ENCODE measurements around the gene C6. TPM values are rescaled to one million over a fixed set of nuclear protein-coding genes. Genes with fewer than 3 reads are reported as not detected.
A peak's percentile ranks its signal among the peaks of the same experiment; 100 is the strongest.

The C6 gene
- total RNA-seq (2014; rRNA removed; shearing (Covaris generic)) = not detected in 2 replicates
- polyA plus RNA-seq (2016; fragmentation: Nextera tagmentation; extraction: Ambion mirVana) = not detected in 2 replicates

DNA sequence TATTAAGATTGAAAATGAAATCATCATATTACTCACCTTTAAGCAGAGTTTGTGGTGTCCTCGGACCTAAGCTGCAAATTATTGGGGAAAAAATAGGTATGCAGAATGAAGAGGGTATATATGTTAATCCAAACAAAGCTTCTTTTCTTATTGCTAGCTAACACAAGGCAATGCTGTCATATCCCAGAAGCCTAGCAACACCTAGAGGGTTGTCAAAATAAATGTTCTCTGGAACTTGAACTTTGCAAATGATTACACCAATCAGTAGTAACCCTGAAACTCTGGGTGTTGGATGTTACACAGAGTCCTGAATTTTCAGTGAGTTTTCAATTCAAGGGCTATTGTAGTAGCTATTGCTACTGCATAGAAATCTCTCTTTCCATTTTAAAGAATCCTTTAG lies at the start of gene C6:
Gene C6, minus strand, starts transcription at position 193 of the 400 bp plus-strand sequence. CDS start 10,302 bp downstream, outside the sequence.
- in situ Hi-C loops (cut with MboI) = no loop called here
- Histone ChIP-seq H3K79me2 (ENCODE audit: insufficient read depth) (no peaks in the 10 kb centered on the region), H2AFZ (no peak within 1 kb of the TSS), H3K9me3 (ENCODE audit: low read depth) (no peaks in the 10 kb centered on the region), H3K9me2 (ENCODE audit: insufficient read depth) (no peaks in the 10 kb centered on the region), H3K4me3 (no peak within 1 kb of the TSS), H3K4me1 (ENCODE audit: insufficient read depth) (no peaks in the 10 kb centered on the region), H3K4me2 (ENCODE audit: unreplicated experiment) (no peak within 1 kb of the TSS), H4K20me1 (ENCODE audit: insufficient read depth) (no peaks in the 10 kb centered on the region), H3K27ac (no peak within 1 kb of the TSS), H3K36me3 (ENCODE audit: low read depth) (no peaks in the 10 kb centered on the region), H3K27me3 (replicated peaks; ENCODE audit: insufficient read depth) (no peaks in the 10 kb centered on the region), H3F3A (ENCODE audit: insufficient read depth) (no peaks in the 10 kb centered on the region), H3K9ac (no peak within 1 kb of the TSS)
- TF ChIP-seq EZH2 (IDR thresholded peaks at IDR 0.05; ENCODE audit: insufficient read depth, poor library complexity, severe bottlenecking) (no peak), EZH2phosphoT487 (IDR thresholded peaks at IDR 0.05; ENCODE audit: insufficient read depth, low read depth) (no peak)
- no peak for DNase-seq
- 15 to 17% methylated on average over 1 of the region's 1 CpG for WGBS, 2 experiments (ENCODE audit: low coverage in 1 of 2, low lambda C conversion rate in 2 of 2, missing lambda C conversion rate in 2 of 2)

DNA sequence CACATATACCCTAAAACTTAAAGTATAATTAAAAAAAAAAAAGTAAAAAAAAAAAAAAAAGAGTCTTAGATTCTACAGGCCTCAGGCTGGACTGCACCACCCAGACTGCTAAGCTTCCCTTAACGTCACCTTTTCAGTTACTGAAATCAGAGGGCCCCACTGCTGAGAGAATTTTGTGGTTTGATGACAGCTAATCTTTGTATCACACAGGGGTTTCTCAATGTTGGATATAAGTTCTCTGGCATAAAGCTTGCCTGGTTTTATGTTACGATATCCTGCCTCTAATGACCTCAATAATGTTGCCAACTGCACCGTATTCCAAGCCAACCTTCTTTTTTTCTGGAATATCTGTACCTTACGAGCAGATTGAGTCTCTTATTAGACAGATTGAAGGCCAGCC lies 43.1 kb upstream of the C6 start:
- DNase-seq = no peak
- Histone ChIP-seq H3K9me2 (ENCODE audit: insufficient read depth) (no peaks in the 10 kb centered on the region), H3K9me3 (ENCODE audit: low read depth) (no peaks in the 10 kb centered on the region), H3K4me3 (no peak overlapping the region), H3K27ac (no peak overlapping the region), H3K27me3 (replicated peaks; ENCODE audit: insufficient read depth) (no peaks in the 10 kb centered on the region), H2AFZ (no peak overlapping the region), H3K36me3 (ENCODE audit: low read depth) (no peaks in the 10 kb centered on the region), H3K79me2 (ENCODE audit: insufficient read depth) (no peaks in the 10 kb centered on the region), H3F3A (ENCODE audit: insufficient read depth) (no peaks in the 10 kb centered on the region), H4K20me1 (ENCODE audit: insufficient read depth) (no peaks in the 10 kb centered on the region), H3K4me2 (ENCODE audit: unreplicated experiment) (no peak overlapping the region), H3K9ac (no peak overlapping the region), H3K4me1 (ENCODE audit: insufficient read depth) (no peaks in the 10 kb centered on the region)
- WGBS, 2 experiments (ENCODE audit: low coverage in 1 of 2, low lambda C conversion rate in 2 of 2, missing lambda C conversion rate in 2 of 2) = 52 to 58% methylated on average over 4 of the region's 4 CpGs
- TF ChIP-seq EZH2 (IDR thresholded peaks at IDR 0.05; ENCODE audit: insufficient read depth, poor library complexity, severe bottlenecking) (no peak), EZH2phosphoT487 (IDR thresholded peaks at IDR 0.05; ENCODE audit: insufficient read depth, low read depth) (no peak)
- in situ Hi-C loops (cut with MboI) = loop anchor here (25.0 kb wide), 1 partner anchor 581 kb away; no protein-coding TSS in a partner anchor

- in situ Hi-C loops (cut with MboI) = loop anchor here (25.0 kb wide), 1 partner anchor 584 kb away; no protein-coding TSS in a partner anchor
- no peak for TF ChIP-seq EZH2phosphoT487 (IDR thresholded peaks at IDR 0.05; ENCODE audit: insufficient read depth, low read depth)
- no peak for TF ChIP-seq EZH2 (IDR thresholded peaks at IDR 0.05; ENCODE audit: insufficient read depth, poor library complexity, severe bottlenecking)
Observed at GRCh38 chr5:41253109-41253508, 39.8 kb upstream of the C6 start.

DNA sequence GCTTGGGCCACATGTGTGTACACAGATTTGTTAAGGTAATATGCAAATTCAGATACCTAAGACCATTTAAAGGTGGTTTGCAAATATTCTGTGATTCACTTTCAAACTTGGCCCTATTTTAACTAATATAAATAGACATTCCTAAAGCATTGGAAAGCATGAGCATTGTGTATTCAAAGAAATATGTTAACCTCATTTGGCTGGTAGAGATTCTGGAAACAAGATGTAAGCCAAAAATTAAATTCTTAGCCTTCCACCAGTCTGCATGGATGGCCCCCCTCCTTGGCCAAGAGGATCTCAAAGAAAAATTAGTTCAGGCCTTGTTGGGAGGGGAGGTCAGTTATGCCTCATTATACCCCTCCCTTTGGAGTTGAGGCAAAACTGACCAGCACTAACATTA lies 38.7 kb upstream of the C6 start:
- Histone ChIP-seq H3K4me1 (ENCODE audit: insufficient read depth) (no peaks in the 10 kb centered on the region), H2AFZ (no peak overlapping the region), H3K9me3 (ENCODE audit: low read depth) (no peaks in the 10 kb centered on the region), H3K79me2 (ENCODE audit: insufficient read depth) (no peaks in the 10 kb centered on the region), H3K4me2 (ENCODE audit: unreplicated experiment) (no peak overlapping the region), H3F3A (ENCODE audit: insufficient read depth) (no peaks in the 10 kb centered on the region), H3K4me3 (no peak overlapping the region), H4K20me1 (ENCODE audit: insufficient read depth) (no peaks in the 10 kb centered on the region), H3K36me3 (ENCODE audit: low read depth) (no peaks in the 10 kb centered on the region), H3K9me2 (ENCODE audit: insufficient read depth) (no peaks in the 10 kb centered on the region), H3K27me3 (replicated peaks; ENCODE audit: insufficient read depth) (no peaks in the 10 kb centered on the region), H3K9ac (no peak overlapping the region), H3K27ac (no peak overlapping the region)
- in situ Hi-C loops (cut with MboI) = loop anchor here (25.0 kb wide), 1 partner anchor 585 kb away; no protein-coding TSS in a partner anchor
- peak; percentile 28 for DNase-seq
- TF ChIP-seq EZH2 (IDR thresholded peaks at IDR 0.05; ENCODE audit: insufficient read depth, poor library complexity, severe bottlenecking) = no peak
- TF ChIP-seq EZH2phosphoT487 (IDR thresholded peaks at IDR 0.05; ENCODE audit: insufficient read depth, low read depth) = no peak

More at GRCh38 chr5:41253109-41253508, 39.8 kb upstream of the C6 start:
- H3K9ac ChIP-seq = no peak overlapping the region
- no peaks in the 10 kb centered on the region for H3F3A ChIP-seq (ENCODE audit: insufficient read depth)
- H3K9me2 ChIP-seq (ENCODE audit: insufficient read depth) = no peaks in the 10 kb centered on the region
- H3K4me1 ChIP-seq (ENCODE audit: insufficient read depth) = no peaks in the 10 kb centered on the region
- no peaks in the 10 kb centered on the region for H3K9me3 ChIP-seq (ENCODE audit: low read depth)
- no peak for DNase-seq
- H3K27me3 ChIP-seq (replicated peaks; ENCODE audit: insufficient read depth) = no peaks in the 10 kb centered on the region
- no peaks in the 10 kb centered on the region for H4K20me1 ChIP-seq (ENCODE audit: insufficient read depth)
- no peak overlapping the region for H3K4me3 ChIP-seq
- no peak overlapping the region for H3K27ac ChIP-seq
- H3K36me3 ChIP-seq (ENCODE audit: low read depth) = no peaks in the 10 kb centered on the region
- H2AFZ ChIP-seq = no peak overlapping the region
- no peak overlapping the region for H3K4me2 ChIP-seq (ENCODE audit: unreplicated experiment)
- H3K79me2 ChIP-seq (ENCODE audit: insufficient read depth) = no peaks in the 10 kb centered on the region

Measured in GM23248 (cell line).